HPDE6-E6E7 (cell line): ENCODE measurements around the gene ZFP37.
"Not testable (repeated sequence)": the region's sequence is repeated elsewhere in the genome, so short reads cannot be mapped to it uniquely, and the experiment has no call there.

Source experiments
- DNase-seq: peaks from one replicate; pipeline ENCODE4 v3.0.0; 2011; ENCODE audit warnings: missing footprints; ENCODE audit errors: extremely low spot score

Gene ZFP37

DNA sequence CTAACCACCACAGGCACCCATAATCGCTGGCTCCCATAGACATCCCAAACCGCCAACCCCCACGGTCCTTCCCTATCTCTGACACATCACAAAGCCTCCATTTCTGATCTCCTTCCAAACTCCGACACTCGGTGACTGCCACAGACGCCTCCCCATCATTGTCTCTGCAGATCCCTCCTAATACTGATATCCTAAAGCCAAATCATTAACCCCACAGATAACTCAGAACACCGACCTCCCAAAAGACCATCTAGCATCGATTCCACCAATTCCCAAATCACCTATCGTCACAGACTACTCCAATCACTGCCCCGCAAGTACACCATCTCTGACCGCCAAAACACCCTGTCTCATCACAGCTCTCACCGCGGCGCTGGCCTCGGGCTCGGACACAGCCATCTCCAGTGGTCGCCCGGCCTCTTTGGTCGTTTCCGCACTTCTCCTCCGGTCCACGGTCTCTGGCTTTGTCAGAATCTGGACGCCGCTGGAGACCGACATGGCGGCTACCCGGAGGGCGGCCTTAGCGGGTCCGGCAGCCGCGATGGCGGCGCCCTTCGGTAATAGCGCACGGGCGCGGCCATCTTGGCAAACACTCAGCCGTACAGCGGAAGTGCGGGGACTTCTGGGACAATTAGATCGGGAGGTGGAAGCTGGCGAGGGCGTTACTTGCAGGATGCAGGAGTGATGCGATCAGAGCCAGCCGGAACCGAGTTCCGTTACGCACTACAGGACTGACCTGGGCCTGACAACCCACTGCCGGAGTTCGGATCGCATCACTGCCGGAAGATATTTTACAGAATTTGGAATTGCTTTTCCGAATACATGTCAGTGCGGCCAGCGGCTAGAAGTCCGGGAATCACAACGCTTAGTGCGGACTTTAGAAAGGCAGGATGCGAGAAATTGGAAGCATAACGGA is at the start of gene ZFP37:
TSS of gene ZFP37 (minus strand) at position 534 of the 916 bp plus-strand sequence. CDS start at position 498, 36 bp downstream.
- peak; percentile 63 for DNase-seq

GRCh38 chr9:113105345-113105744 is 48.8 kb upstream of the ZFP37 start:
- not testable (repeated sequence) for DNase-seq

DNA sequence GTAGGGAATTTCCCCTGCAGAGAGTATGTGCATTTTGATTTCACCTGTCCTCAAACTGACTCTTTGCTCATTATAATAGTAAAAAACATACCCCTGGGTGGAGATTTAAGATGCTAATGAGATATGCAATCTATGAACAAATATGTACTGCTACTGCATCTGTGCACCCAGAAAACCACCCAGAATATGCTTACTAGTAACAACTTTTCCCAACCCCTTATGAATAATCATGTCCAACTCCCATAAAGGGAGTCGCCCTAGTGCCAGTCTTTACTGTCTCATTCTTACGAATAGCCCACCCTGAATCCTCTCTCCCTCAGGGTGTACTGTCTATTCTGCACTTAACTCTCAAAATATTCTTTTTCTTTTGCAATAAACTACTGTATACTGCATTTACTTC is 39.0 kb upstream of the ZFP37 start:
- DNase-seq, result no peak

- DNase-seq, result not testable (repeated sequence)
Measured at GRCh38 chr9:113089924-113090323, 33.4 kb upstream of the ZFP37 start.

DNA sequence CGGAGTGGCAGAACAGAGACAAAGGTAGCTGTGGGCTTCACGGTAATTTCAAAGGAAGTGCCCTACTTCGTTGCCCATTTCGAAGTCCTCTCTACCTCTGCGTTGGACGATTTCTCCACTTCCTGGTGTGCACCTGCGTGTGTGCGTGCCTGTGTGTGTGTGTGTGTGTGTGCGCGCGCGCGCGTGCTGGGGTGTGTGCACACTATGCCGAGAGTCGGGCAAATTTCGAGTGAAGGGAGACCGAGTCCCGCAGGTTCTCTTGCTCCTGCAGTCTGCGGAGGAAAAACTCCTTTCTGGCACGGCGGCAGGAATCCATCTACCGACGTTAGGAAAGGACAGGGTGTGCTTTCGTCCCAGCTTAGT is 32.6 kb upstream of the ZFP37 start:
- DNase-seq, result not testable (repeated sequence)

DNA sequence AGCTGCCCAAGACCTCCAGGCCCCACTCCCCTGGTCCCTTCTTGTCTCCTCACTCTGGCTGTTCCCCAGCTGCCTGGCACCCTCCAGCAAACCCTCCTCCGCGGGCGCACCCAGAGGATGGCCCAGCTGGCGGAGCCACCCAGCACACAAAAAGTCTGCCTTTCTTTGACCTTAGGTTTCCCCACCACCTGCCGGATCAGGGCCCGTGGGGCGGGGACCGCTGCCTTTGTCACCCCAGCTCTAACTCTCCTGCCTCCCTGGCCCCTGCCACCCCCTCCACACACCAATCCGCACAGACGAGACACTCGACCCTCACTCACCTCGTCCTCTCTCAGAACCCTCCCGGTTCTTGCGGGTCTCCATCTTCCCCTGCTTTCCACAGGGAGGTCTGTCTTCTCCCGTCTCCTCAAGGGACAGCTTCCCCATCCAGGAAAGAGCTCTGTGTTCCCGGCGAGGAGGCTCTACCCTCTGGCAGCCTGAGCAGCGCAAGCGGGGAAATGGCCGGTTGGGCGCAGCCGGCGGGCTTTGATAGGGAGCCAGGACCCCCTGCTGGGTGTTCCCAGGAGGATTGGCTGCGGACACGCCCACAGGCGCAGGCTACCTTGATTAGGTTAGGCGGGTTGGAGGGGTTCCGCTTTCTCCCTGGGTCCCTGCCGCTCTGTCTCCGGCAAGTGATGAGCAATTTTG is 32.1 kb upstream of the ZFP37 start:
- DNase-seq, result not testable (repeated sequence)

GRCh38 chr9:113062932-113063310 is 6.4 kb upstream of the ZFP37 start:
- DNase-seq, result not testable (repeated sequence)

GRCh38 chr9:113062256-113062931 is 5.9 kb upstream of the ZFP37 start:
- not testable (repeated sequence) for DNase-seq

DNA sequence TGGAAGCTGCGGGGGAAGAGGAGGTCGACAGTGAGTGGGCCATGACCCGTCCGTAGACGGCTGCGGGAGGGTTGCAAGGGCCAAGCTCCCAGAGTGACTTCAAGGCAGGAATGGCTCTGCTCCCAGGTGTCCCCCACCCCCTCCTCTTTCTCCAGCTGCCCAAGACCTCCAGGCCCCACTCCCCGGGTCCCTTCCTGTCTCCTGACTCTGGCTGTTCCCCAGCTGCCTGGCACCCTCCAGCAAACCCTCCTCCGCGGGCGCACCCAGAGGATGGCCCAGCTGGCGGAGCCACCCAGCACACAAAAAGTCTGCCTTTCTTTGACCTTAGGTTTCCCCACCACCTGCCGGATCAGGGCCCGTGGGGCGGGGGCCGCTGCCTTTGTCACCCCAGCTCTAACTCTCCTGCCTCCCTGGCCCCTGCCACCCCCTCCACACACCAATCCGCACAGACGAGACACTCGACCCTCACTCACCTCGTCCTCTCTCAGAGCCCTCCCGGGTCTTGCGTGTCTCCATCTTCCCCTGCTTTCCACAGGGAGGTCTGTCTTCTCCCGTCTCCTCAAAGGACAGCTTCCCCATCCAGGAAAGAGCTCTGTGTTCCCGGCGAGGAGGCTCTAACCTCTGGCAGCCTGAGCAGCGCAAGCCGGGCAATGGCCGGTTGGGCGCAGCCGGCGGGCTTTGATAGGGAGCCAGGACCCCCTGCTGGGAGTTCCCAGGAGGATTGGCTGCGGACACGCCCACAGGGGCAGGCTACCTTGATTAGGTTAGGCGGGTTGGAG is 4.7 kb upstream of the ZFP37 start:
- not testable (repeated sequence) for DNase-seq

GRCh38 chr9:113059581-113060284 is 3.2 kb upstream of the ZFP37 start:
- not testable (repeated sequence) for DNase-seq

DNA sequence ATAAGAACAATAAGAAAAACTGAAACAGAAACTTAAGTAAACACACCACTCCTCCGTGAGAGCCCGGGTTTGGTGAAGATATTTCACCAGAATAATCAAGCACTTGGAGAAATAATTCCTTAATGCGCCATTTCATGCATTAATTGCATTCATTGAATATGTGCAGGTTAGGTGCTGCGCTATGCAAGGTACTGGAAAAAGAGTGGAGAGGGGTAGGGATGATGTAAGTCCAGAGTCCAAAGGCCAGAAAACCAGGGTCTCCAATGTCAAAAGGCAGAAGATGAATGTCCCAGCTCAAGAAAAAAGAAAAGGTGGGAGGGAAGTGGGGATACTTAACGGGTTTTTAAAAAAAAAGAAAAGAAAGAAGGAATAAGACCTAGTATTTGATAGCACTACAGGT is 669 bp upstream of the ZFP37 start:
- DNase-seq, result no peak

GRCh38 chr9:113042884-113043657 is 13.5 kb downstream of the ZFP37 start:
- no peak for DNase-seq

- DNase-seq, result no peak
Measured at GRCh38 chr9:113026200-113026599, 30.3 kb downstream of the ZFP37 start.

GRCh38 chr9:113018247-113018646 is 38.3 kb downstream of the ZFP37 start:
- no peak for DNase-seq

GRCh38 chr9:113012492-113012891 is 44.0 kb downstream of the ZFP37 start:
- DNase-seq, result no peak

- DNase-seq, result peak; percentile 46
Measured at GRCh38 chr9:113011911-113012381, 44.6 kb downstream of the ZFP37 start, which contains the start of gene ZNF883. Gene ZNF883 (minus strand): TSS chr9:113012192.

DNA sequence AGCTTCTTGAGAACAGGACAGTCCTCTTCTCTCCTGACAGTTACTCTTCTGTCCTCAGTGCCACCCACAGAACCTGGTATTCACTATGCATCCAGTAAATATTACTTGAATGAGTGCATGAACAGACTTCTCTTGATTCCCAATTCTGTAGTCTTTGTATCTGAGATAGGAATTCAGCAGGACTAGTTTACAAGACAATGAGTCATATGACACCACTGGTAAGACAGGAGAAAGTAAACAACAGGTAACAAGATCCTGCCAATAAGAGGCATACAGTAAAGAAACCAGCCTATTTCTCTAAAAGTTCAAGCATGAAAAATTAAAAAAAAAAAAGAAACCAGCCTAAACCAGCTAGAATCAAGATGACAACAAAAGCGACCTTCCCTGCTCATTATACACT is 50.7 kb downstream of the ZFP37 start:
- no peak for DNase-seq

DNA sequence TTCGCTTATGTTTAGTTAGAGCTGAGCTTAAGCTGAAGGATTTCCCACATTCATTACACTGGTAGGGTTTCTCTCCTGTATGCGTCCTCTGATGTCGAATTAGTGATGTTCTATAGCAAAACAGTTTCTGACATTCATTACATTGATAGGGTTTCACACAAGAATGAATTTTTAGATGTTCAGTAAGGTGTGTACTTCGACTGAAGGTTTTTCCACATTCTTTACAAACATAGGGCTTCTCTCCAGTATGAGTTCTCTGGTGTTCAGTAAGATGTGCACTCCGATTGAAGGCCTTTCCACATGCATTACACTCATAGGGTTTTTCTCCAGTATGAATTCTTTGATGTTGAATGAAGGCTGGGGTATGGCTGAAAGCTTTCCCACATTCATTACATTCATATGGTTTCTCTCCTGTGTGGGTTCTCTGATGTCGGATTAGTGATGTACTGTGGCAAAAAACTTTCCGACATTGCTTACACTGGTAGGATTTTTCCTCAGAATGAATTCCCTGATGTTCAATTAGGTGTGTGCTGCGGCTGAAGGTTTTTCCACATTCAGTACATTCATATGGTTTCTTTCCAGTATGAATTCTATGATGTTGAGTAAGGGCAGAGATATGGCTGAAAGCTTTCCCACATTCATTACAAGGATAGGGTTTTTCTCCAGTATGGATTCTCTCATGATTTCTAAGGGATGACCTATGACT is 59.1 kb downstream of the ZFP37 start:
- no peak for DNase-seq
